GM23248 (cell line): ENCODE results near the gene ZNF304.

Source experiments
- EZH2 ChIP-seq: fragments of 200-600 bp; sonication (generic); IDR thresholded peaks from 2 replicates; pipeline ENCODE4 v1.6.1; 2018; ENCODE audit warnings: antibody characterized with exemption, mild to moderate bottlenecking; ENCODE audit not compliant: insufficient read depth, poor library complexity, severe bottlenecking
- EZH2phosphoT487 ChIP-seq: fragments of 200-600 bp; sonication (generic); IDR thresholded peaks from 2 replicates; pipeline ENCODE4 v1.6.1; 2018; ENCODE audit warnings: antibody characterized with exemption, moderate library complexity, mild to moderate bottlenecking, low read depth; ENCODE audit not compliant: insufficient read depth

DNA sequence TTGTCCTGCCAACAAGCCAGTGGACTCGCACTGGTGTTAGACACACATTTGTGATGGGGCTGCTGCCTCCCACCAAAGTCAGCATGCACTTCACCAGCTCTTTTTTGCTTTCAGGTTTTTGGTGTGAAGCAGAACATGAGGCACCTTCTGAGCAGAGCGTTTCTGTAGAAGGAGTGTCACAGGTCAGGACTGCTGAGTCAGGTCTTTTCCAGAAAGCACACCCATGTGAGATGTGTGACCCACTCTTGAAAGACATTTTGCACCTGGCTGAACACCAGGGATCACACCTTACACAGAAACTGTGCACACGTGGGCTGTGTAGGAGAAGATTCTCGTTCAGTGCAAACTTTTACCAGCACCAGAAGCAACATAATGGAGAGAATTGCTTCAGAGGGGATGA lies 4.8 kb downstream of the ZNF304 start:
- TF ChIP-seq EZH2 (no peak), EZH2phosphoT487 (no peak)
